ENCODE results near the gene CFAP410. TPM values are rescaled to one million over a fixed set of nuclear protein-coding genes. Genes with fewer than 3 reads are reported as not detected.

Gene CFAP410
- total RNA-seq, 1 donor from 2014 or later = 25.4 TPM

DNA sequence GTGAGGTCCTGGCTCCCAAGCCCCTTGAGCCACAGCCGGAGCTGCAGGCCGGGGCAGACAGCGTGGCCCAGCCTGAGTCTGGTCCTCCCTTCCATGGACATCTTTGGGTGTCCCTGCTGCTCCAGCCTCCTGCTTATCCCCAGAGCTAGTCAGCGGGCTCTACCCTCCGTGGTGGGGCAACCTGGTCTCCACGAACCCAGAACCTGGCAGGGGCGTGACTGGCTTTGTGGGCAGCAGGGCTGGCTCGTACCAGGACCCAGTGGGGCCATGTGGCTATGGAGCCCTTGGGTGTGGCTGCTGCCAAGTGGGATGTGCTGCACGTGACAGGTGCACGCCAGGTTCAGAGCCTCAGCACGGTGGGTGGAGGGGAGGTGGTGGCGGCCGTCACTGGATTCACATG, 18.3 kb downstream of the CFAP410 start:
- no peaks in the 10 kb centered on the region for H3K4me1 ChIP-seq
- ATAC-seq (no peak), DNase-seq (no peak)
- H3K36me3 ChIP-seq = peaks cover 91% of the 10 kb centered on the region
- intact Hi-C loops (cut with DNase I) = no loop called here
- H3K9me3 ChIP-seq = no peaks in the 10 kb centered on the region
- H3K27ac ChIP-seq = no peak overlapping the region
- H3K27me3 ChIP-seq = no peaks in the 10 kb centered on the region
- TF ChIP-seq, protein P1, sequence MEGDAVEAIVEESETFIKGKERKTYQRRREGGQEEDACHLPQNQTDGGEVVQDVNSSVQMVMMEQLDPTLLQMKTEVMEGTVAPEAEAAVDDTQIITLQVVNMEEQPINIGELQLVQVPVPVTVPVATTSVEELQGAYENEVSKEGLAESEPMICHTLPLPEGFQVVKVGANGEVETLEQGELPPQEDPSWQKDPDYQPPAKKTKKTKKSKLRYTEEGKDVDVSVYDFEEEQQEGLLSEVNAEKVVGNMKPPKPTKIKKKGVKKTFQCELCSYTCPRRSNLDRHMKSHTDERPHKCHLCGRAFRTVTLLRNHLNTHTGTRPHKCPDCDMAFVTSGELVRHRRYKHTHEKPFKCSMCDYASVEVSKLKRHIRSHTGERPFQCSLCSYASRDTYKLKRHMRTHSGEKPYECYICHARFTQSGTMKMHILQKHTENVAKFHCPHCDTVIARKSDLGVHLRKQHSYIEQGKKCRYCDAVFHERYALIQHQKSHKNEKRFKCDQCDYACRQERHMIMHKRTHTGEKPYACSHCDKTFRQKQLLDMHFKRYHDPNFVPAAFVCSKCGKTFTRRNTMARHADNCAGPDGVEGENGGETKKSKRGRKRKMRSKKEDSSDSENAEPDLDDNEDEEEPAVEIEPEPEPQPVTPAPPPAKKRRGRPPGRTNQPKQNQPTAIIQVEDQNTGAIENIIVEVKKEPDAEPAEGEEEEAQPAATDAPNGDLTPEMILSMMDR (IDR thresholded peaks at IDR 0.05) = no peak
- H3K4me3 ChIP-seq = no peak overlapping the region

DNA sequence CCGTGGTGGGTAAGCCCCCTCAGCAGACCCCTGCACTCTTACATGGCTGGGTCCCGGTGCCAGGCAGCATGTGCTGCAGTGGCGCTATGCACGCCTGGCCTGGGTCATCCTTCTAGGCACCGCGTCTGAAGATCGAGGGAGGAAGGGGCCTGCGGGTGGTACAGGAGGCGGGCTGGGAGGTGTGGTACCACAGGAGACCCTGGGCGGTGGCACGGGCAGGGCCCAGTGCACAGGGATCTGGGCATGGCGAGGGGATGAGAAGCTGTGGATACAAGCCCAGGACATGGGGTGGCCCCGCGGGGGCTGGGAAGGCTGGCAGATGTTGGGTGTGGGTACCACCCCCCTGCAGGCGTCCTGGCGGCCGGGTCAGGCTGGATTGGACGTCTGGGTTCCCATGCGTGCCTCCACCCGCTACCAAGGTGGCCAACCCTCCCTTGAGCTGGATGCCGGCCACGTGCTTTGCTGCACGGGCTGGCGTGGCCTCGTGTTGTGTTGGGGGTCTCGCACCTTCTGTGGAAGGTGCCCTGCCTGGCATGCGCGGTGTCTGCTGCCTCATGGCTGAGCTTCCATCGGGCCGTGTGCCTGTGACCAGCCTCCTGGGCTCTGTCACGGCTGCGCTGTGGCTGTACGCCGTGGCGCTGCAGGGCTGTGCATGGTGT, 19.7 kb downstream of the CFAP410 start:
- no peak for ATAC-seq
- TF ChIP-seq, protein P1 (IDR thresholded peaks at IDR 0.05) = no peak
- Histone ChIP-seq H3K27me3 (no peaks in the 10 kb centered on the region), H3K27ac (no peak overlapping the region), H3K4me1 (no peaks in the 10 kb centered on the region), H3K4me3 (no peak overlapping the region), H3K9me3 (no peaks in the 10 kb centered on the region), H3K36me3 (peaks cover 86% of the 10 kb centered on the region)
- intact Hi-C loops (cut with DNase I) = no loop called here
- no peak for DNase-seq

DNA sequence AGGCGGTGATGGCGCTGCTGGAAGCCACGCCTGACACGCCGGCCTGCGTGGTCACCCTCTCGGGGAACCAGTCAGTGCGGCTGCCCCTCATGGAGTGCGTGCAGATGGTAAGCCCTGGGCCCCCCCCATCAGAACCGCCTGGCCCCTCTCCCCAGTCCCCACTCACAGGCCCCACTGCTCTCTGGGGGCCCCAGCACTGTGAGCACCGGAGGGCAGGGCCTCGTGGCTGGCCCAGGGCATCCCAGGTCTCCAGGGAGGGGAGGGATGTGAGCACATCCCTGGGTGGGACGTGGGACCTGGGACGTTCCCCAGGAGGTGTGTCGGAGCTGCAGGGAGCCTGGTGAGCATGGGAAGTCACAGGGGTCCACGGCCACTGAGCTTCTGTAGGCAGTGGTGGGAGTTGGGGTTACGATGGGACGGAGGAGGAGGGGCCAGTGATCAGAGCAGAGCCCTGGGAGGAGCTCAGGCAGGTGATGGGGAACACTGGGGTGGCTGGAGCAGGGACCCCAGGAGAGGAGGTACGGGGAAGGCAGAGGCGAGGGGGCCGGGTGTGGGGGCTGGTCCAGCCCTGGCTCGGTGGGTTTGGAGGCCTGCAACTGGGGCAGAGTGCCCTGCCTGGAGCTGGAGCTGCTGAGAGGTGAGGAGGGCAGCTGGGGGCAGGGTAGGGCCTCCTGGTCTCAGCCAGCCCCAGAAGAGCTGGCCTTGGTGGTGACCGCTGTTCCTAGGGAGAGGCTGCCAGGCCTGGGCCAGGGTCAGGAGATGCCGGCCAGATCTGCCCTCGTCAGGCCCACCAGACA, 20.5 kb downstream of the CFAP410 start:
- intact Hi-C loops (cut with DNase I) = no loop called here
- peaks cover 82% of the 10 kb centered on the region for H3K36me3 ChIP-seq
- TF ChIP-seq, protein P1 (IDR thresholded peaks at IDR 0.05) = no peak

DNA sequence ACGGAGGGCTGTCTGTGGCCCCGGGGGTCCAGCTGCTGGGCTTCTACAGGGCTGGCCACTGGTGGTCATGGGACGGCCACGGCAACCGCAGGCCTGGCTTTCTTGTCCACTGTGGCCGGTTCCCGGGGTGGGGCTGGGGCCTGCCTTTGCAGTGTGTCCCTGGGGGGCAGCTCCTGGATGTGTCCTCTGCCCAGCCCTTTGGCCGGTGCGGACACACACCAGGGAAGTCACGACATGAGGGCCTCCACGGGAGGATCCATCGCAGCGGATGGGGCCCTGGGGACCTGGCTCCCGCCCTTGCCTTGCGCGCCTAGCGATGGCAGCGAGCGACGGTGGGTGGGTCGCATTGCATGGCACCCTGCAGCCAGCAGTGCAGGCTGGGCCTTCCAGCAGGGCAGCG, 21.3 kb downstream of the CFAP410 start:
- ATAC-seq (no peak), DNase-seq (no peak)
- Histone ChIP-seq H3K27me3 (no peaks in the 10 kb centered on the region), H3K4me3 (no peak overlapping the region), H3K9me3 (no peaks in the 10 kb centered on the region), H3K4me1 (no peaks in the 10 kb centered on the region), H3K27ac (no peak overlapping the region), H3K36me3 (peaks cover 83% of the 10 kb centered on the region)
- intact Hi-C loops (cut with DNase I) = no loop called here
- TF ChIP-seq, protein P1 (IDR thresholded peaks at IDR 0.05) = no peak

More for the DNA sequence above, 20.5 kb downstream of the CFAP410 start:
- DNase-seq = no peak
- Histone ChIP-seq H3K4me3 (no peak overlapping the region), H3K27ac (no peak overlapping the region), H3K4me1 (no peaks in the 10 kb centered on the region), H3K9me3 (no peaks in the 10 kb centered on the region), H3K27me3 (no peaks in the 10 kb centered on the region)
- no peak for ATAC-seq

DNA sequence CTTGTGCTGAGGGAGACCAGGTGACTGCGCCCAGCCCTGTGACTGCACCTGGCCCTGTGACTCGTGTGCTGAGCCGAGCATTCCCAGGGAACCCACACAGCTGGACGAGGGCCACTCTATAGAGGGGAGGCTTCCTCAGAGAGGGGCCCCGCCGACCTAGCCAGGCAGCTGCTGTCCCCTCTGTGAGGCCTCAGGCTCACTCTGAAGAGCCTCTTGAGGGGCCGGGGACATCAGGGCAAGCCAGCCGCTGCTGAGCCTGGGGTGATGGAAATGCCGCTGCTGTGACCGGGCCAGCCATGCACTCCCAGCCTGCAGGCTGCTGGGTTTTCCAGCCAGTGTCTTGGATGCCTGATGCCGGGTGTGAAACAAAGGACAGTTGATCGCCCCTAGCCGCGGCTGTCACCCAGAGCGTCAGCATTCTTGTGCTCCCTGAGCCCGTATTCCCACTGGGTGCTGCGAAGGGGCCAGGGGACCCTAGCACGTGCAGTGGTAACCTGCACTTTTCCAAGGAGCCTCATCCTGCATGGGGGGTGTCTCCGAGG, 21.9 kb downstream of the CFAP410 start:
- intact Hi-C loops (cut with DNase I) = no loop called here
- TF ChIP-seq, protein P1 (IDR thresholded peaks at IDR 0.05) = no peak

More for the DNA sequence above, 21.9 kb downstream of the CFAP410 start:
- no peaks in the 10 kb centered on the region for H3K4me1 ChIP-seq
- no peaks in the 10 kb centered on the region for H3K27me3 ChIP-seq
- no peak overlapping the region for H3K4me3 ChIP-seq
- H3K27ac ChIP-seq = no peak overlapping the region
- H3K36me3 ChIP-seq = peaks cover 83% of the 10 kb centered on the region
- no peak for ATAC-seq
- H3K9me3 ChIP-seq = no peaks in the 10 kb centered on the region
- DNase-seq = no peak

All from upper lobe of right lung (tissue), 1 donor.